RWPE2 (cell line): Measurements from ENCODE around the gene GPR87.

Experiments used
- ATAC-seq: fragments of 200-7000 bp; cut with Tn5 transposase; 3 replicates; pipeline ENCODE4 v1.9.1; 2021; ENCODE audit warnings: low read depth
- DNase-seq: peaks from one replicate; pipeline ENCODE4 v3.0.0-alpha.2; 2020; ENCODE audit warnings: low spot score
- H3K27ac ChIP-seq: fragments of 450-650 bp; 2 replicates; pipeline ENCODE4 v1.5.1; 2017; ENCODE audit warnings: mild to moderate bottlenecking; ENCODE audit not compliant: poor library complexity, severe bottlenecking
- H3K27me3 ChIP-seq: fragments of 250-450 bp; sonication (Bioruptor Pico); 2 replicates; pipeline ENCODE4 v1.5.1; 2021; ENCODE audit warnings: mild to moderate bottlenecking, moderate library complexity; ENCODE audit not compliant: insufficient read depth, poor library complexity, severe bottlenecking
- H3K36me3 ChIP-seq: fragments of 250-450 bp; sonication (Bioruptor Pico); 2 replicates; pipeline ENCODE4 v1.5.1; 2020; ENCODE audit warnings: low read depth, mild to moderate bottlenecking, moderate library complexity
- H3K4me1 ChIP-seq: fragments of 250-450 bp; sonication (Bioruptor Pico); 2 replicates; pipeline ENCODE4 v1.5.1; 2021; ENCODE audit warnings: mild to moderate bottlenecking, moderate library complexity; ENCODE audit not compliant: insufficient read depth, poor library complexity, severe bottlenecking
- H3K4me3 ChIP-seq: fragments of 250-450 bp; sonication (Bioruptor Pico); 2 replicates; pipeline ENCODE4 v1.5.1; 2021; ENCODE audit warnings: mild to moderate bottlenecking, moderate library complexity; ENCODE audit not compliant: severe bottlenecking
- H3K9me3 ChIP-seq: fragments of 250-450 bp; sonication (Bioruptor Pico); 2 replicates; pipeline ENCODE4 v1.5.1; 2021; ENCODE audit warnings: mild to moderate bottlenecking, moderate library complexity; ENCODE audit not compliant: severe bottlenecking
- TF ChIP-seq, protein P1 (sequence below): fragments of 450-650 bp; IDR thresholded peaks from one replicate; pipeline ENCODE4 v1.5.1; 2017; ENCODE audit warnings: mild to moderate bottlenecking, moderate library complexity; ENCODE audit not compliant: poor library complexity, severe bottlenecking

The GPR87 gene

DNA sequence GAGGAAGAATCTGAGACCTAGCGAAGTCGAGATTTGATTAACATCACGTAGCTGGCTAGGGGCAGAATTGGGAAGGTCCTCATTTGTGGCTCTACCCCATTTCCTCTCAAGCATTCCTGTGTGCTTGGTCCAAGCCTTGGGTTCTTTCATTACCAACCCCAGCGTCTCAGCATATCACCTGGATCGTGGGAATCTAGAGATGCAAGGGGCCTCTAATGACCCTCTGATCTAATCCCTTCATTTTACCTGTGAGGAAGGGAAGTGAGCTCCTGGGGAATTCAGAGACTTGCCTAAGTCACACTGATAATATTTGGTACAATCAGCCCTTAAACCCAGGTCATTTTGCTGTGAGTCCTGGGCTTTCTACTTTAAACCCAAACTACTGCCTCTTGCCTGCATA lies 2.0 kb downstream of the GPR87 start:
- Histone ChIP-seq H3K27ac (peak overlapping the region; percentile 99), H3K4me3 (peak overlapping the region; percentile 69), H3K36me3 (peaks cover 61% of the 10 kb centered on the region), H3K9me3 (no peaks in the 10 kb centered on the region), H3K4me1 (peaks cover 59% of the 10 kb centered on the region), H3K27me3 (no peaks in the 10 kb centered on the region)
- TF ChIP-seq, protein P1, sequence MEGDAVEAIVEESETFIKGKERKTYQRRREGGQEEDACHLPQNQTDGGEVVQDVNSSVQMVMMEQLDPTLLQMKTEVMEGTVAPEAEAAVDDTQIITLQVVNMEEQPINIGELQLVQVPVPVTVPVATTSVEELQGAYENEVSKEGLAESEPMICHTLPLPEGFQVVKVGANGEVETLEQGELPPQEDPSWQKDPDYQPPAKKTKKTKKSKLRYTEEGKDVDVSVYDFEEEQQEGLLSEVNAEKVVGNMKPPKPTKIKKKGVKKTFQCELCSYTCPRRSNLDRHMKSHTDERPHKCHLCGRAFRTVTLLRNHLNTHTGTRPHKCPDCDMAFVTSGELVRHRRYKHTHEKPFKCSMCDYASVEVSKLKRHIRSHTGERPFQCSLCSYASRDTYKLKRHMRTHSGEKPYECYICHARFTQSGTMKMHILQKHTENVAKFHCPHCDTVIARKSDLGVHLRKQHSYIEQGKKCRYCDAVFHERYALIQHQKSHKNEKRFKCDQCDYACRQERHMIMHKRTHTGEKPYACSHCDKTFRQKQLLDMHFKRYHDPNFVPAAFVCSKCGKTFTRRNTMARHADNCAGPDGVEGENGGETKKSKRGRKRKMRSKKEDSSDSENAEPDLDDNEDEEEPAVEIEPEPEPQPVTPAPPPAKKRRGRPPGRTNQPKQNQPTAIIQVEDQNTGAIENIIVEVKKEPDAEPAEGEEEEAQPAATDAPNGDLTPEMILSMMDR = no peak
- ATAC-seq (no peak), DNase-seq (no peak)

DNA sequence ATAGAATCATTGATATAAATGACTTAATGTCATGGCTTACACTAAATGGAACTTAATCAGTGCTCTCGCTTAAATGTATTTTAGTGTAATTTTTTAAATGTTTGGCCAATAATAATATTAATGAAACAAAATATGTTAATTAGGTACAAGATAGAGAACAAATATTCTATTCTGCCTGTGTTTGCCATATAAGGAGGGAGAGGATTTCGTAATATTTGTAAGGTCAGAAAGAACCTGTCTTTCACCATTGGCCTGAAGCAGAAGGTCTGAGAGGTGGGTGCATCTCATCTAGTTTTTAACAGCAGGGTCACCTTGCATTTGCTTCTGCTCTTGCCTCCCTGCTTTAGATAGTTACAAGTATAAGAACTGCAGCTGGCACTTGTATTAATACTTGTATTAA lies 2.5 kb downstream of the GPR87 start:
- Histone ChIP-seq H3K36me3 (peaks cover 65% of the 10 kb centered on the region), H3K4me3 (peak overlapping the region; percentile 69), H3K27ac (peak overlapping the region; percentile 99), H3K27me3 (no peaks in the 10 kb centered on the region), H3K9me3 (no peaks in the 10 kb centered on the region), H3K4me1 (peaks cover 63% of the 10 kb centered on the region)
- TF ChIP-seq, protein P1 = no peak
- DNase-seq = no peak
- no peak for ATAC-seq

DNA sequence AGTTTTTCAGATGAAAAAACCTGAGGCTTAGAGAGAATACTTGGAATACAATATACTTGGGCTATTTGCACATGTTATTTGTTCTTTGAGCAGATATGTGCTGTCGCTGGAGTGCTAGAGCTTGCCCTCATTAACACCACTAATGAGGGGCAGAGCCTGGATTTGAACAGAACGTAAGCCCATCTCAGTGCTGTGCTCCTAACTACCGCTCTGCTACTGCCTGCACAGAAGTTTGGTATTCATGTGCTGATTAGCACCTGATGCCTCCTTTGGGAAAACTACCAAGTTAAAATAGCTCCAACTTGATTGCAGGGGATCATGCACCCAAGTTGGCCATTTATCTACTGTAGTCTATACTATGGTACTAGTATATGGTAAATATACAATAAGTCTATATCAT lies 3.6 kb downstream of the GPR87 start:
- peaks cover 77% of the 10 kb centered on the region for H3K36me3 ChIP-seq
- TF ChIP-seq, protein P1 = no peak
- no peaks in the 10 kb centered on the region for H3K27me3 ChIP-seq
- peaks cover 66% of the 10 kb centered on the region for H3K4me1 ChIP-seq
- H3K9me3 ChIP-seq = no peaks in the 10 kb centered on the region
- ATAC-seq (no peak), DNase-seq (no peak)
- H3K4me3 ChIP-seq = no peak overlapping the region
- H3K27ac ChIP-seq = peak overlapping the region; percentile 99

DNA sequence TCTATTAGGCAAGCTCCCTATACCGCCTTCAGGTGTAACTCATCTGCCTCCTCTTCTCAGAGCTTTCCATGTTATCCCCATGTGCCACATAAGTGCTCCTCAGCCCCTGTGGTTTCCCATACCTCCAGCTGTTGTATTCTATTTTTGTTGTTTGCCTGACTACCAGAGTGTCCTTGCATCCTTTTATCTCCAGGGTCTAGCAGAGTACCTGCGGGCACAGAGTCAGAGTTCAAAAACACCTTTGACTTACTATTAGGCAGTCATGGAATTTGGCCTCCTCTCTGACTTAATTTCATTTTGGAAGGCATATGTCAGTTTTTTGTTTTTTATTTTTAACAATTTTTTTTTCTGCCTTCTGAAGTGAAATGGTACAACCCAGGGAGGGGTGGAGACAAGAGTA lies 7.1 kb downstream of the GPR87 start:
- Histone ChIP-seq H3K27ac (peak overlapping the region; percentile 99), H3K9me3 (no peaks in the 10 kb centered on the region), H3K4me3 (no peak overlapping the region), H3K4me1 (peaks cover 83% of the 10 kb centered on the region), H3K27me3 (no peaks in the 10 kb centered on the region), H3K36me3 (peaks cover 79% of the 10 kb centered on the region)
- no peak for ATAC-seq
- TF ChIP-seq, protein P1 = no peak
- DNase-seq = no peak

DNA sequence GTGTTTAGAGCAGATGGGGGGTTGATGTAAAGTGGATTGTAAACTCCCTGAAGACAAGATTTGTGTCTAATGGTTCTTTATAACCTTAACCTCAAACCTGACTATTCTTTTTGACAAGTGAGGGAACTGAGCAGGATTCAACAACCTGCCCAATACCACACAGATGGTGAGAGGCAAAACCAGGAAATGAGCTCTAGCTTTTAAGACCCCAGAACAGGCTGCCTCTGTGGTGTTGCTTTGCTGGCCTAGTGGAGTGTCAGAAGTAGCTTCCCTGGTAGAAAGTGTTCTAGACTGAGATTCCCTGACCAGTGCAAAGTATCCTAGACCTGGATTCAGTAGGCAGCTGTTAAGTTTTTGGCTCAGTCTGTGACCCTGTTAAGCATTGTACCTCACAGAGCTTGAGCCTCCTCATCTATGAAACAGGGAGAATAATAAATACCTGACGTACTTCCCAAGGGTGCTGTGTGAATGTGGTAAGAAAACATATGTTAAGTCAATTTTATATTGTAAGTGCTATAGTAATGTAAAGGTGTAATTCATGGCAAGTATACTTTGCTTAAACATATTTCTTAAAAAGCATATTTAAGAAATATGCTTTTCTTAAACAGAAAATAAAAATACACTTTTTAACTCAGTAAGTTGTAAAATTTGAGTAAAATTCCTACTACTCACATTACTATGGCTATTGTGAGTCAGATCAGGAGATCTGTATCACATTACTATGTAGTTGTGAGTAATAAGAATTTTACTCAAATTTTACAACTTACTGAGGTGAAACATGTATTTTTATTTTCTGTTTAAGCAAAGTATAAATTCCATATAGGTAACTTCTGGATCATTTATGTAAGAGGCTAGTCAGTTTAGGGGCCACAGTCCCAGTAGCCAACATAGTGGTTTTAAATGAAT lies 8.8 kb downstream of the GPR87 start:
- Histone ChIP-seq H3K9me3 (no peaks in the 10 kb centered on the region), H3K27ac (peak overlapping the region; percentile 99), H3K4me3 (no peak overlapping the region), H3K36me3 (peaks cover 78% of the 10 kb centered on the region), H3K27me3 (no peaks in the 10 kb centered on the region), H3K4me1 (peaks cover 86% of the 10 kb centered on the region)
- ATAC-seq (no peak), DNase-seq (no peak)
- TF ChIP-seq, protein P1 = no peak
